ENCODE results near the gene NRG2.

Gene NRG2

GRCh38 chr5:139837711-139838380 lies 205.3 kb downstream of the NRG2 start:
- no peak for DNase-seq (ENCODE audit: low read depth)

- DNase-seq (ENCODE audit: low read depth), result no peak
Observed at GRCh38 chr5:139836469-139837208, 206.5 kb downstream of the NRG2 start.

- no peak for DNase-seq (ENCODE audit: low read depth)
Observed at GRCh38 chr5:139835656-139836055, 207.4 kb downstream of the NRG2 start.

- DNase-seq (ENCODE audit: low read depth), result no peak
Observed at GRCh38 chr5:139833525-139833924, 209.6 kb downstream of the NRG2 start.

GRCh38 chr5:139831624-139832023 lies 211.5 kb downstream of the NRG2 start:
- DNase-seq (ENCODE audit: low read depth), result no peak

GRCh38 chr5:139829471-139829870 lies 213.6 kb downstream of the NRG2 start:
- DNase-seq (ENCODE audit: low read depth), result no peak

- no peak for DNase-seq (ENCODE audit: low read depth)
Observed at GRCh38 chr5:139828207-139828895, 214.7 kb downstream of the NRG2 start.

- DNase-seq (ENCODE audit: low read depth), result no peak
Observed at GRCh38 chr5:139825690-139826089, 217.4 kb downstream of the NRG2 start.

GRCh38 chr5:139823757-139824355 lies 219.2 kb downstream of the NRG2 start:
- DNase-seq (ENCODE audit: low read depth), result no peak

GRCh38 chr5:139822553-139823425 lies 220.3 kb downstream of the NRG2 start:
- DNase-seq (ENCODE audit: low read depth), result no peak

GRCh38 chr5:139821806-139822552 lies 221.1 kb downstream of the NRG2 start:
- DNase-seq (ENCODE audit: low read depth), result no peak

GRCh38 chr5:139820606-139821005 lies 222.5 kb downstream of the NRG2 start:
- DNase-seq (ENCODE audit: low read depth), result no peak

- DNase-seq (ENCODE audit: low read depth), result no peak
Observed at GRCh38 chr5:139820130-139820529, 223.0 kb downstream of the NRG2 start.

GRCh38 chr5:139817970-139818369 lies 225.1 kb downstream of the NRG2 start:
- DNase-seq (ENCODE audit: low read depth), result no peak

- DNase-seq (ENCODE audit: low read depth), result no peak
Observed at GRCh38 chr5:139817362-139817761, 225.7 kb downstream of the NRG2 start.

- no peak for DNase-seq (ENCODE audit: low read depth)
Observed at GRCh38 chr5:139816566-139816965, 226.5 kb downstream of the NRG2 start.

GRCh38 chr5:139814704-139815280 lies 228.3 kb downstream of the NRG2 start:
- no peak for DNase-seq (ENCODE audit: low read depth)

- DNase-seq (ENCODE audit: low read depth), result no peak
Observed at GRCh38 chr5:139814191-139814601, 228.9 kb downstream of the NRG2 start.

GRCh38 chr5:139812836-139813805 lies 230.0 kb downstream of the NRG2 start:
- DNase-seq (ENCODE audit: low read depth), result no peak
